GM10847 (cell line): ENCODE data around the gene LMAN2L.

Experiments
- POLR2A ChIP-seq: IDR thresholded peaks from 2 replicates; pipeline ENCODE4 v1.6.1; 2011; ENCODE audit not compliant: insufficient read length; ENCODE audit errors: extremely low read depth

LMAN2L gene

GRCh38 chr2:96687711-96688640 is 51.9 kb downstream of the LMAN2L start:
- TF ChIP-seq POLR2A: no peak

GRCh38 chr2:96687266-96687665 is 52.6 kb downstream of the LMAN2L start:
- TF ChIP-seq POLR2A: no peak

- no peak for TF ChIP-seq POLR2A
Observed at GRCh38 chr2:96685577-96686459, 54.0 kb downstream of the LMAN2L start.

GRCh38 chr2:96684883-96685576 is 54.8 kb downstream of the LMAN2L start:
- TF ChIP-seq POLR2A: no peak

- TF ChIP-seq POLR2A: no peak
Observed at GRCh38 chr2:96683972-96684820, 55.7 kb downstream of the LMAN2L start.

- TF ChIP-seq POLR2A: no peak
Observed at GRCh38 chr2:96683307-96683706, 56.6 kb downstream of the LMAN2L start.

GRCh38 chr2:96681540-96681939 is 58.3 kb downstream of the LMAN2L start:
- TF ChIP-seq POLR2A: no peak

GRCh38 chr2:96680561-96681141 is 59.2 kb downstream of the LMAN2L start:
- no peak for TF ChIP-seq POLR2A

GRCh38 chr2:96679848-96680247 is 60.0 kb downstream of the LMAN2L start:
- TF ChIP-seq POLR2A: no peak

GRCh38 chr2:96669539-96670215 is 70.2 kb downstream of the LMAN2L start:
- TF ChIP-seq POLR2A: no peak

- TF ChIP-seq POLR2A: no peak
Observed at GRCh38 chr2:96668771-96669170, 71.1 kb downstream of the LMAN2L start.

GRCh38 chr2:96665083-96665569 is 74.7 kb downstream of the LMAN2L start:
- TF ChIP-seq POLR2A: no peak

- no peak for TF ChIP-seq POLR2A
Observed at GRCh38 chr2:96664366-96664925, 75.4 kb downstream of the LMAN2L start.

GRCh38 chr2:96663829-96664228 is 76.0 kb downstream of the LMAN2L start:
- TF ChIP-seq POLR2A: no peak
